ENCODE measurements around the gene HS6ST1.

HS6ST1 gene

GRCh38 chr2:128313931-128314347 is 4.7 kb downstream of the HS6ST1 start:
- FAIRE-seq, result no peak
- DNase-seq (ENCODE audit: insufficient read length, low spot score), result no peak
- TF ChIP-seq POLR2A (IDR thresholded peaks at IDR 0.05; ENCODE audit: low read depth, low read length), result no peak

DNA sequence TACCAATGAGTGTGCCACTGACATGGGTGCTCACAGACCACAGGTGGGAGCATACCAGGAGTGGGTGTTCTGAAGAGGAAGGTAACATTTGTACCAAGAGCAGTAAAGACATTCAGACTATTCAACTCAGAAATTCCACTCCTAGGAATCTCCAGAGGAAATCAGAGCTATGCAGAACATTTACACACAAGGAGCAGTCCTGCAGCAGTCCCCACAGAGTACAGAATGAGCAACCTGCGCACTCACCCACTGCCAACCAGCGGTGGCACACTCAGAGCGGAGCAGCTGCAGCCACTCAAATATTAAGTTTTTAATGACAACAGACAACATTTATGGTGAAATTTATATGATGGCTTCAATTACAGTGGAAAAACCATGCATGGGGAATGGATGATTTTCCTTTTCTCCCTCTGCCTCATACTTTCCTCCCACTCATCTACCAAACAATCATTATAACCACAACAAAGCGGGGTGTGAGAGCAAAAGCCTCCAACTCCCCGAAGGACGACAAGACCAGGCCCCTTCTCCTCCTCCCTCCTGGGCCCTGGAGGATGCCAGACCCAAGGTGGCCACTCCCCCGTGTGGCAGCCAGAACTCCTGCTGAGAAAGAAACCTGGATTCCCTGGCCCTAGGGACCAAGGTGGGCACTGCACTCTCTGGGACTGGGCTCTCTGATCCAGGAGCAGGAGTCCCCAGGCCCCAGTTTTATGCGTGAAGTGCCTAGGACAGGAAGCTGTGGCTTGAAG is 5.4 kb downstream of the HS6ST1 start:
- FAIRE-seq (no peak), DNase-seq (ENCODE audit: insufficient read length, low spot score) (no peak)
- TF ChIP-seq POLR2A (IDR thresholded peaks at IDR 0.05; ENCODE audit: low read depth, low read length), result no peak

DNA sequence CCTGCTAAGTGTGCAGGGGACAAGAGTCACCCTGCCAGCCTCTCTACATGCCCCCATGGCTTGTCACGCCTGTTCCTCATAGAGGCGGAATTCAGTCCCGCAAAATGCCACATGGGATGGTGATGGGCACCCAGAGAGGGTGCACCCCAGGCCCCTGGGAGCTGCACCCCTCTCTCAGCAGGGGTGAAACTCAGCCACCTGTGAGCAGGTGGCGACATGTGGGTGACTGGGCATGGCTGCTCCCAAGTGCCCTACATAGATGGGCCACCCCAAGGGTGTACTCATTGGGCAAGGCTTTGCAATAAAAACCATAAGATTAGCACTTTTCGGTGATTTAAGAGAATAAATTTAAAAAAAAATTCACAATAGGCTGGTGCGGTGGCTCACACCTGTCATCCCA is 6.3 kb downstream of the HS6ST1 start:
- no peak for FAIRE-seq
- TF ChIP-seq POLR2A (IDR thresholded peaks at IDR 0.05; ENCODE audit: low read depth, low read length), result no peak
- DNase-seq (ENCODE audit: insufficient read length, low spot score), result no peak

DNA sequence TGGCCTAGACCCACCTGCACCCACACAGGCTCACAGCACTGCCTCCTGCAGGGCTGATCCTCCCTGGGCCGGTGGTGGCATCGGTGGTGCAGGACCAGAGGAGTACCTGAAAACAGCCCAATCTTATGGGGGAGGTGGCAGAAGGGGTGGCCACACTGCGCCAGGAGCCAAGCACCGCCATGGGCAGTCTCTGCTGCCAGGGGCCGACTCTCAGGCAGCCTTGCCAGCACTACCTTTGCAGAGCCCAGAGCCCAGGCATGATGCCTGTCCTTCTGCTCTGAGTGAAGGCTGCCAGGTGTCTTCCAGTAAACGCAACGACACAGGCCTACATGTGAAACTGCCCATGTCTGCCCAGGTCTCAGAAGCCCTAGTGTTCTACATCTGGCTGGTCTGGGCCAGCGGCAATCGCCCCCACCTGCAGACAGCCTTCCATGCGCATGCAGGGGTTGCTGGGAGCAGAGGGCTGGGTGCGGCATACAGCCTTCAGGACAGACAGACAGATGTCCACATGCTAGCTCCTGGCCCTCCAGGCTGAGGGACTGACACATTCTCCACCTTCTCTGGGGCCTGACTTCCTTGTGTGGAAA is 6.8 kb downstream of the HS6ST1 start:
- no peak for FAIRE-seq
- no peak for DNase-seq (ENCODE audit: insufficient read length, low spot score)
- TF ChIP-seq POLR2A (IDR thresholded peaks at IDR 0.05; ENCODE audit: low read depth, low read length), result no peak

- DNase-seq (ENCODE audit: insufficient read length, low spot score), result no peak
- no peak for FAIRE-seq
- TF ChIP-seq POLR2A (IDR thresholded peaks at IDR 0.05; ENCODE audit: low read depth, low read length), result no peak
These were observed 7.4 kb downstream of the HS6ST1 start for GRCh38 chr2:128311216-128311754.

DNA sequence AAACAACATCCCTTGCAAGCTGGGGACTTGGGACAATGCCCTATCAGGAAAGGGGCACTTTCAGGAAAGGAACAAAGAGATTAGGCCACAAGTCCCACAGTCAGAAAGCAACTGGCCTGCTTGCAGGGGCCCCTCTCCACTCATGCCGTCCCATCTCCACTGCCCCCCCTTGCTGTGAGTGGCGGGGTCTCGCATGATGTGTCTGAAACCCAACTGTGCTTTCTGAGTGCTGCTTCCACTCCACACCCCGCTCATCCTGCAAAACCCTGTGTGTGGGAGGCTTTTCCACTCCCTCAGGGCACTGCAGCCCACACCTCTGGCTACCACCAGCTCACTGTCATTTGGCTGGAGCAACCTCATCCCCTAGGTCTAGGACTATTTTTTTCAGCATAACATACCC is 7.9 kb downstream of the HS6ST1 start:
- TF ChIP-seq POLR2A (IDR thresholded peaks at IDR 0.05; ENCODE audit: low read depth, low read length), result no peak
- no peak for FAIRE-seq
- DNase-seq (ENCODE audit: insufficient read length, low spot score), result no peak

DNA sequence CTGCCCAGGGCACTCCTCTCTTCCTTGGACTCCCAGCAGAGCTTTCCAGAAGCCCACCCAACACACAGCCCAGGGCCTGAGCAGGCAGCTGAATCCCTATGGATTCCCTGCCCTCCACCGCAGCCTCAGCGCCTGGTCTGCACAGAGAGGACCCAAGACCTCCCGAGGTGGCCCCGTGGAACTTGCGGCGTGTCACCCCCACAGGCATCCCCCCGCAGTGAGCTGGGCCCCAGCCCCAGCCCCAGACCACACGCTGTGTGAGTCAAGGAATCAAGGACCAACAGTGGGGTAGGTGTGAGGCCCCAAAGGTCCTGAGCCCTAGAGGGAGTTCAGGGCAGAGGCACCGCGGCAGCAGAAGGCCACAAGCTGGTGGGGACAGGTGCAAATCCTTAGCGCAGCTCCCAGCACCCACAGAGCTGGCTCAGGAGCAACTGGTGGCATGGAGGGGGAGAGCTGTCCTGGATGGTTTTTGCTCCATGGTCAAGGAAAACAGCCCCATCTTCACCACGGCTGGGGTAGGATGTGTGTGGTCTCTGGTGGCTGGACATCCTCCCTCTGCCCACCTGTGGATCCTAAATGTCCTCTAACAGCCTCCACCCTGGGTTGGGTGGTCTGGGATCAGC is 8.5 kb downstream of the HS6ST1 start:
- FAIRE-seq, result no peak
- no peak for TF ChIP-seq POLR2A (IDR thresholded peaks at IDR 0.05; ENCODE audit: low read depth, low read length)
- no peak for DNase-seq (ENCODE audit: insufficient read length, low spot score)

DNA sequence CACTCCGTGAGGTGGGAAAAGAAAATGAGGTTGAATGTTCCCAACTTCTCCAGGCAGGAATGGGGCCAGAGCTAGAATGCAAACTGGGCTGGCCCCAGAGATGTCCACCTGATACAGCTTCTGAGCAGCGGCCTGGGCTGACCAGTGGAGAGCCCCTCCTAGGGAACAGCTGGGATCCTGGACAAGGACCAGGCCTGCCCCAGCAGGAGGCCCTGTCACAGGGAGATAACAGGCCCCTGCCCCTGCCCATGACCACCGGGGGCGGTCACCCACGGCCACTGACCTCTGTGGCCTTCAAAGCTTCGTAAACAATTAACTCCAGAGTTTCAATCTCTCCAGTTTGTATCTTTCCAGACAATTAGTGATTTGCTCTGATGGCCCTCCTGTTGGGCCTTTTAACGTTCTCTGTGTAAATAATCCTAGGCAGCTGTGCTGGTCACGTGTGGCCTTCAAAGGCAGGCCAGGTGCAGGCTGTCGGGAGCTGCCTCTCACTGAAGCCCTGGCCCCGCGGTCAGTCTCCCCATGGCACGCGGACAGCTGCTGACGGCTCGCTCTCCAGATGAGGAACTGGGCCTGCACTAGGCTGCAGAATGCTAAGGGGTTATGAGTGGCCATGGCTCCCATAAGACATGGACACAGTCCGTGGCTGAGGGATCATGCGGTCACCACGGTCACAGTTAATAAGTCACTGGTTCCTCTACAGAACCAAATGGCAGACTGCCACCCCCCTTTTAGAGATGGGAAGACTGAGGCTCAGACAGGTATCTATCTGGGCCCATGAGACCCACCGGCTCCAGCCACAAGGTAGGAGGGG is 9.2 kb downstream of the HS6ST1 start:
- DNase-seq (ENCODE audit: insufficient read length, low spot score) (no peak), FAIRE-seq (no peak)
- no peak for TF ChIP-seq POLR2A (IDR thresholded peaks at IDR 0.05; ENCODE audit: low read depth, low read length)

- no peak for TF ChIP-seq POLR2A (IDR thresholded peaks at IDR 0.05; ENCODE audit: low read depth, low read length)
- FAIRE-seq, result no peak
- DNase-seq (ENCODE audit: insufficient read length, low spot score), result no peak
These were observed 9.8 kb downstream of the HS6ST1 start for GRCh38 chr2:128308889-128309279.

DNA sequence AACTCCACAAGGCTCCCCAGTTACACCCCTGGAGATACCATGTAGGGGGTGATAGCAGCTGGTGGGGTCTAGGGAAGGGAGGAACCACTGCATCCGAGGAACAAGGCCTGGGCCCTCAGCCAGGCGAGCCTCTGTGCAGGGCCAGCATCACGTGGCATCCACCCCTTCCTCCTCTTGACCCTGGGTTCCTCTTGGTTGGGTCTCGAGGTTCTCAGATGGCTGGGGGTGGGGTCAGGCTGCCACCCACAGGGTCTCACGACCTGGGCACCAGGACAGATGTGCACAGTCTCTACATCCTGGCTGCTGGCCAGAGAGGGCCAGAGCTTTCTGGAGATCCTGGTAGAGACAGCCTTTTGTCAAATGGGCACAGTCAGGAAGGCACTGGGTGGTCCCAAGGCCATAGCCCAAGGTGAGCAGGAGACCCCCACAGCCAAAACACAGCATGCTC is 10.4 kb downstream of the HS6ST1 start:
- DNase-seq (ENCODE audit: insufficient read length, low spot score), result no peak
- FAIRE-seq, result no peak
- TF ChIP-seq POLR2A (IDR thresholded peaks at IDR 0.05; ENCODE audit: low read depth, low read length), result no peak

GRCh38 chr2:128307595-128307994 is 11.1 kb downstream of the HS6ST1 start:
- no peak for FAIRE-seq
- no peak for DNase-seq (ENCODE audit: insufficient read length, low spot score)
- TF ChIP-seq POLR2A (IDR thresholded peaks at IDR 0.05; ENCODE audit: low read depth, low read length), result no peak

GRCh38 chr2:128306931-128307460 is 11.7 kb downstream of the HS6ST1 start:
- FAIRE-seq (no peak), DNase-seq (ENCODE audit: insufficient read length, low spot score) (no peak)
- no peak for TF ChIP-seq POLR2A (IDR thresholded peaks at IDR 0.05; ENCODE audit: low read depth, low read length)

DNA sequence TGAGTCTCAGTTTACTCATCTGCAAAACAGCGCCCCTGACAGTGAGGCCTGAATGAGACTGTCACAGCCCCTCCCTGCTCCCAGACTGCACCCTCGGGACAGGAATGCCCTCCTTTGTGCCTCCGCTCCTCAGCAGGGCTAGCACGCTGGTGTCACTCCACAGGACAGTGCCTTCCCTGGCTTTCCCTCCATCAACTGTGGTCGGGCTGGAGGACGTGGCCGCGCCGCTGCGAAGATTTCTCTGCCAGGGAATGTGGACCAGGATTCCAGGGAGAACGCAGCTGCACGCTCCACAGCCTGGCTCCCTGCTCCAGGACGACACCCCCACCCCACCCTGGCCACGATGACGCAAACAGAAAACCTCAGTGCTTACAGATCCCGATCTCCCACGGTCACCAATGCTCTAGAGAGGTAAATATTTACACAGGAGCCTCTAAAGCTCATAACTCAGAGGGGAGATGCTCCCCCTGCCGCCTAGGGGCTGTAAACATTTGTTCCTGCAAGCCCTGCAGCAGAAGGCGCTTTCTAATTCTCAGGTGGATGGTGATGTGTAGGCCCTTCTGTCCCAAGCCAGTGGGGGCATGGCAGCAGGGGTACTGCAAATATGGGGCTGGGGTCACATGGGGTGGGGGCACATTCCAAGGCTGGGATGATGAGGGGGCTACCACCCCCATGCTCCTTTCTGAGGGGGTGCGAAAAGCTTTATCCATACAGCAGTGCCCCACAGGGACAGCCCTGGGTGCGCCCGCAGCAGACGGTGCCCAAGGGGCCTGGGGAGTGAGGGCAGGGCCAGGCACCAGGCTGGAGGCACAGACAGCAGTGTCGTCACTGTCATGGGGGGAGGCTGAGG is 12.4 kb downstream of the HS6ST1 start:
- FAIRE-seq (no peak), DNase-seq (ENCODE audit: insufficient read length, low spot score) (no peak)
- TF ChIP-seq POLR2A (IDR thresholded peaks at IDR 0.05; ENCODE audit: low read depth, low read length), result no peak
